HG02759 (cell line): ENCODE results near the gene SERPINA4.

ENCODE experiments used
- ATAC-seq: cut with Tn5 transposase; IDR thresholded peaks from one replicate; pipeline ENCODE4 v1.9.1; 2021; ENCODE audit warnings: mild to moderate bottlenecking, moderate library complexity; ENCODE audit not compliant: unreplicated experiment

Gene SERPINA4

DNA sequence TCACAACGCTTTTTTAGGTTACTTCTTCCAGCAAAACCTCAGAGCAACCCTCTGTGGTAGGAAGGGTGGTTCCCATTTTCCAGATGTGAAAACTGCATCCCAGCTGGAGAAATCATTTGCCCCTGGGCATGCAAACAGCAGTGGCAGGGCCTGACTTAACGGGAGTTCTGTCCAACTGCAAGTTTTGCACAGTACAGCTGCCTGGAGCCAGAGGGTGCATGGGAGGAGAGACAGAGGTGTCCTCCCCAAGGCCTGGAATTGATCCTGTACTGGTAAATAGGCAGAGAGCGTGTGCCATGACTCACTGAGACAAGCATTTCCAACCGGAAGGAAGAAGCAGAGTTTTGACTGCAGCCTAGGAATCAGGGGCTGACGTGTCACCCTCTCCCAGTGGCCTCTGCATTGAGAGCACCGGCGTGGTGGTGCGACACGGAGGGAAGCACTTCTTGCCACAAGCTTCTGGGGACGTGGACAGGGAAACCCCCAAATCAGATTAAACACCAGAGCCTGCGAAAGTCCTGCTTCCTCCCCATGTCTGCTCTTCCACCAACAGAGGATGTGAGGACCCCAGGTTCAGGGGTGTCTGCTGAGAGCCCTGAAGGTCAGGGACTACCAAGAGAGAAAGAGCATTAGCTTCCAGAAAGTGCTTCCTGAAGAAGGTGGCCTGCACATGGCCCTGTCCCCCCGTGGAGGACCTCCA, 19.0 kb upstream of the SERPINA4 start:
- no peak for ATAC-seq

DNA sequence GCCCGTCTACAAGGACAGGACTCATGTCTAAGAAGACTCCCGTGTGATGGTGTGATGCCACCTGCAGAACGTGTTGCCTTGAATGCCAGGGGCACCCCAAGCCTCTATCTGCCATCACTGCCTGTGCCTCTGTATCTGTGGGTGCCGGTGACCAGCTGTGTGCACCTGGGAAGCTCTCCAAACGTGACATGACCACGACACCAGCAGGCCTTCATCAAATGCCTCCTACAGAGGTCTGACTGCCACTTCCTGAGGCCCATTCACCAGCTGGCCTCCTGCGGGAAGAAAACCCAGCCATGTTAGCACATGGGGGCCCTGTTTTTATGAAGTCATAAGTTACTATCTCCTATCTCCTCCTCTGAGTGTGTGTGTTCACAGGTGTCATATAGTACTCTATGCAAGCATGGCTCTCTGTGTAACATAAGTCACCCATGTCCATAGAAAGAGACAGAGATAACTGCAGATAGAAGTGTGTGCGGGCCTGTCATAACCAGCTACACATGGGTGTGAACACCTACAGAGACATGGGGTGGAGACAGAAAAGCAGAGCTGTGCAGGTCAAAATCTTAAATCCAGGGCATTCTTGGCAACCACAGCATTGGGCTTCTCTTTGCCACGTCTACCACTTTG, 18.3 kb upstream of the SERPINA4 start:
- ATAC-seq, result no peak

DNA sequence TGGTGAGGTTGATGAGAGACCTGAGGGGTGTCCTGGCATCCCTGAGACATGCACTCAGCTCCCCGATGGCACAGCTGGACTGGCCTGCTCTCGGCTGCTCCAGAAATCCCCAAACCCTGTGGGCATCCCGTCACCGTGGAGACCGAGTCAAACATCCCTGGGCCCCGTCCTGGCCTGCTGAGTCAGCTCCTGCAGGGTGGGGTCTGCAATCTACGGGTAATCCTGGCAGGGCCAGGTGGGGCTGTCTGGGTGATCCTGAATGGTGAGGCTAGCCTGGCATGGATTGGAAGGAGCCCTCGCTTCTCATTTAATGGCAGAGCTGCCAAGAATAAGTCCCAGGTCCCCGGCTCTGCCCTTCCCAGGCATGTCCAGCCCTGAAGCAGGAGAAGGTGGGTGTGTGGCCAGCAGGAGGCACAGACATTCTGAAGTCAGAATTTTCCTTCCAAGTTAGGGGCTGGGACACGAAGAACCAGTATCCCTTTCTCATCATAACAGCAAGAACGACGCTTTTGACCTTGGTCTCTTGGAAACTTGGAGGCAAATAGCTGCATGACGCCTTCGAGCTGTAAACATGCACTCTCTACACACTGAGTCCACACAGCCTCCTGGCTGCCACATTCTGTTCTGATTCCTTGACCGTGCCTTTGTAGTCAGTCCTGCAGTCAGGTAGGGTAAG, 17.7 kb upstream of the SERPINA4 start:
- no peak for ATAC-seq

- ATAC-seq, result no peak
Measured at GRCh38 chr14:94544726-94545125, 16.5 kb upstream of the SERPINA4 start.

- no peak for ATAC-seq
Measured at GRCh38 chr14:94545131-94545841, 16.0 kb upstream of the SERPINA4 start.

GRCh38 chr14:94547151-94547680, 14.0 kb upstream of the SERPINA4 start:
- ATAC-seq, result no peak

DNA sequence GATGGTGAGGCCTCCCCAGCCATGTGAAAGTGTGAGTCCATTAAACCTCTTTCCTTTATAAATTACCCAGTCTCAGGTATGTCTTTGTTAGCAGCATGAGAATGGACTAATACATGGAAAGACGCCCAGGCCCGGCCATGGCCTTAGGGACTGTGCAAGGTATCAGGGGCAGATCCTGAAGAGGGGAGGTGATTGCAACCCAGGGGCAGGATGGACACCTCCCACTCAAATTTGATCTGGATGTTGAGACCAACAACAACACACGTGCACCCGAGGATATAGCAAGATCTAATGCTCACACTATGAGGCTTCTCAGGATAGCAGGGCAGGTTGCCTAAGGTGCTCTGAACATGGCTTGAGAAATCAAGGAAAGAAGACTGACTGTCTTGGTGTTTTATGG, 13.5 kb upstream of the SERPINA4 start:
- no peak for ATAC-seq

- ATAC-seq, result no peak
Measured at GRCh38 chr14:94548131-94548998, 12.9 kb upstream of the SERPINA4 start.

GRCh38 chr14:94548999-94549985, 11.9 kb upstream of the SERPINA4 start:
- ATAC-seq, result peak; percentile 61

- ATAC-seq, result no peak
Measured at GRCh38 chr14:94550041-94550440, 11.2 kb upstream of the SERPINA4 start.

DNA sequence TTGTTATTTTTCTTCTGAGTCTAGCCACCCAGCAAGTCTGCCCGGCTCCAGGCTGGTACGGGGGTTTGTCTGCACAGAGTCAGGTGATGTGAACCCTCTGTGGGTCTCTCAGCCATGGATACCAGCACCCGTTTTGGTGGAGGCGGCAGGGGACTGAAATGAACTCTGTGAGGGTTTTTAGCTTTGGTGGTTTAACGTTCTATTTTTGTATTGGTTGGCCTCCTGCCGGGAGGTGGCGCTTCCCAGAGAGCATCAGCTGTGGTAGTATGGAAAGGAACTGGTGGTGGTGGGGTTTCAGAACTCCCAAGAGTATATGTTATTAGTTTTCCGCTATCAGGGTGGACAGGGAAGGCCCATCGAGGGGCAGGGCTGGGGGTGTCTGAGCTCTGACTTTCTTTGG, 5.3 kb upstream of the SERPINA4 start:
- ATAC-seq, result no peak

DNA sequence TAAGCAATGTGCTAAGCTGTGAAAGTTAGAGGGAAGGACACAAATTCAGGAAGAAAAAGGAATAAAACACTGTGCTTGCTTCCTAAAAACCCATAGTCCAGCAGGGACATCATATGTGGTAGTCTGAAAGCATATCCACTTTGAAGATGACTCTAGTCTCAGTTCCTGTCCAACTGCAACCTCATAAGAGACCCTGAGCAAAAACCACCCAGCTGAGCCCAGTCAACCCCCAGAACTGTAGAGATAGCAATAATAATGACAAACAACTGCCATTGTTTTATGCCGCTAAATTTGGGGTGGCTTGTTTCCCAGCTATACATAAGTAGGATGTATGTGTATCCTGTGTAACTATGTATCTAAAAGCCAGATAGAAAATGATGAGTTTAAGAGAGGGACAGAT, 3.9 kb upstream of the SERPINA4 start:
- no peak for ATAC-seq

DNA sequence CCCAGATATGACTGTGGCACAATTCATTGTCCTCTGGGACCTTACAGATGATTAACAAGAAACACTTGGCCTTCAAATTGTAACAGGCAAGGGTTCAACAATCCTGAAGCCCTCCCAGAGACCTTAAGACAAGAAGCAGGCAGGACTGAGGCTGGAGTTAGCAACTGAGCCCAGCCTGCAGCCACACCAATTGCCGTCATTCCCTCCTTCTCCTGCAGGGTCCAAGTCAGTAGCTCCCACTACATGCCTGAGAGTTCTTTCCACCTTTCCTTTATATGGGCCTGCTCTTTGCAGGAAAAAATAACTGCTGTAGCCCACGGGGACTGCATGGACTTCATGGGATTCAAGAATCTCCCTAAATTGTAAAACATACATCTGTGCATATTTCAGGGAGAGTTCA, 2.4 kb upstream of the SERPINA4 start:
- no peak for ATAC-seq

GRCh38 chr14:94559638-94560290, 1.5 kb upstream of the SERPINA4 start:
- ATAC-seq, result no peak

DNA sequence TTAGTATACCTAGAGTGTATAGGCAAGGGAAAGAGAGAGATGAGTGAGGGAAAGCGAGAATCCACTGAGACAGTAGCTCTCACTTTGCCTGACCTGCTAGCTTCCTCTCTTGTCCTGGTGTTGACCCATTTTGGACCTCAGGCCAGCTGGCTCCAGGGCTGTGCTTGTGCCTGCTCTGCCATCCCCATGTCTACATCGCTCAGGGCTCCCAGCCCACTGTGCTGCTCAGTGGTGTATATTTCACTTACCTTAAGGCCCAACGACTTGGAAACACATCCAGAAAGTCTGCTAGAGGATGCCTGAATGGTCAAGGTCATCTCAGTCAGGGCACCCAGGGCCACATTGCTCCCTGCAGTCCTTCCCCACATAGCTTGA, 964 bp upstream of the SERPINA4 start:
- ATAC-seq, result no peak

DNA sequence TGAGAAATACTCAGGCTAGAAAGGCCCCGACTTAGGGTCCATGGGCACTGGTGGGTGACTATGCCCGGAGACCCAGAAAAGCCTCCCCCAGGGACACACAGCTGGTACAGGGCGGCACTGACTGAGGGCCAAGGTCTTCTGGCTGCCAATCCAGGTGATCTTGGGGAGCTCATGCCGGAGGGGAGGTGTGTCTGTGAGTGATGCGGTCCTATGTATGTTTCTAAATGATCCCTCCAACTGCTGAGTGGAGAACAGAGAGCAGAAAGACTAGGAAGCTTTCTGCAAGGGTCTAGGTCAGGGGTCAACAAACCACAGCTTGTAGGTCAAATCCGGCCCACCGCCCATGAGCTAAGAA, 391 bp downstream of the SERPINA4 start:
- no peak for ATAC-seq

- no peak for ATAC-seq
Measured at GRCh38 chr14:94562022-94562421, 780 bp downstream of the SERPINA4 start.

DNA sequence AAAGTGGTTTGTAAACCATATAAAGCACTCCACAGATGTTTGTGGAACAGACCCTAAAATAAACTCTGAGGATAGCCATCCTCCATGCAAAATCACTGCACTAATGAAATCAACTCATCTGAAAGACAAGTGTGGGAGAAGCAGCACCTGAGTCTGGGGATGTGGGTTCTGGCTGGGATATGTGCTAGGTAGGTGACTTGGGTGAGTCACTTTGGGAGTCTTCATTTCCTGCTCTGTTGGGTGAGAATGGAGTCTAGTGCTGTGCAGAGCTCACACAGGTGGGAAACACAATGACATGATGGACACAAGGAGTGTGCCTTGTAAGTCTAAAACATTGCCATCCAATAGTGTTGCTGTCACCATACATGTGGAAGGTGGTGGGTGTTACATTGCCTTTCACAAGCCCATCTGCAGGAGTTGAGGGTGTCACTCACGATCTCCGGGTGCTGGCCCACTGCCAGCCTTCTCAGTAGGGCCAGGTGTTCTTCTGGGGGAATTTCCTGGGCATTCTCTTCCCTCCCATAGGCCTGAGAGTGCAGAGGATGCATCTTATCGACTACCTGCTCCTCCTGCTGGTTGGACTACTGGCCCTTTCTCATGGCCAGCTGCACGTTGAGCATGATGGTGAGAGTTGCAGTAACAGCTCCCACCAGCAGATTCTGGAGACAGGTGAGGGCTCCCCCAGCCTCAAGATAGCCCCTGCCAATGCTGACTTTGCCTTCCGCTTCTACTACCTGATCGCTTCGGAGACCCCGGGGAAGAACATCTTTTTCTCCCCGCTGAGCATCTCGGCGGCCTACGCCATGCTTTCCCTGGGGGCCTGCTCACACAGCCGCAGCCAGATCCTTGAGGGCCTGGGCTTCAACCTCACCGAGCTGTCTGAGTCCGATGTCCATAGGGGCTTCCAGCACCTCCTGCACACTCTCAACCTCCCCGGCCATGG, 2.0 kb downstream of the SERPINA4 start:
- ATAC-seq, result no peak
